ENCODE measurements around the gene GOLPH3L. TPM values are rescaled to one million over a fixed set of nuclear protein-coding genes. Genes with fewer than 3 reads are reported as not detected.
"Not testable (repeated sequence)": the region's sequence is repeated elsewhere in the genome, so short reads cannot be mapped to it uniquely, and the experiment has no call there.

GOLPH3L gene
- total RNA-seq, 4 donors from 2014 or later = 16.2 to 23.9 (median 21.6) TPM

GRCh38 chr1:150650193-150650592, 46.8 kb downstream of the GOLPH3L start:
- H3K4me1 ChIP-seq = peaks cover 0 to 16% (median 2%) of the 10 kb centered on the region in 4 donors
- no peak overlapping the region for H3K27ac ChIP-seq (replicated peaks in 1 of 4)
- H3K36me3 ChIP-seq = peaks cover 14 to 65% (median 40%) of the 10 kb centered on the region in 4 donors
- WGBS = 86% methylated on average over 1 of the region's 1 CpG
- H3K27me3 ChIP-seq = no peaks in the 10 kb centered on the region
- DNase-seq (ENCODE audit: extremely low spot score) = no peak
- intact Hi-C loops (cut with DNase I) = no loop called here
- H3K4me3 ChIP-seq = no peak overlapping the region
- H3K9me3 ChIP-seq = no peaks in the 10 kb centered on the region
- TF ChIP-seq EP300 (IDR thresholded peaks at IDR 0.05) (no peak), POLR2AphosphoS5 (IDR thresholded peaks at IDR 0.05) (no peak), POLR2A (IDR thresholded peaks at IDR 0.05; ENCODE audit: low read depth) (no peak)
- TF ChIP-seq, protein P1, sequence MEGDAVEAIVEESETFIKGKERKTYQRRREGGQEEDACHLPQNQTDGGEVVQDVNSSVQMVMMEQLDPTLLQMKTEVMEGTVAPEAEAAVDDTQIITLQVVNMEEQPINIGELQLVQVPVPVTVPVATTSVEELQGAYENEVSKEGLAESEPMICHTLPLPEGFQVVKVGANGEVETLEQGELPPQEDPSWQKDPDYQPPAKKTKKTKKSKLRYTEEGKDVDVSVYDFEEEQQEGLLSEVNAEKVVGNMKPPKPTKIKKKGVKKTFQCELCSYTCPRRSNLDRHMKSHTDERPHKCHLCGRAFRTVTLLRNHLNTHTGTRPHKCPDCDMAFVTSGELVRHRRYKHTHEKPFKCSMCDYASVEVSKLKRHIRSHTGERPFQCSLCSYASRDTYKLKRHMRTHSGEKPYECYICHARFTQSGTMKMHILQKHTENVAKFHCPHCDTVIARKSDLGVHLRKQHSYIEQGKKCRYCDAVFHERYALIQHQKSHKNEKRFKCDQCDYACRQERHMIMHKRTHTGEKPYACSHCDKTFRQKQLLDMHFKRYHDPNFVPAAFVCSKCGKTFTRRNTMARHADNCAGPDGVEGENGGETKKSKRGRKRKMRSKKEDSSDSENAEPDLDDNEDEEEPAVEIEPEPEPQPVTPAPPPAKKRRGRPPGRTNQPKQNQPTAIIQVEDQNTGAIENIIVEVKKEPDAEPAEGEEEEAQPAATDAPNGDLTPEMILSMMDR (IDR thresholded peaks at IDR 0.05) = no peak

- H3K27ac ChIP-seq (replicated peaks in 1 of 4) = no peak overlapping the region
- H3K27me3 ChIP-seq = no peaks in the 10 kb centered on the region
- H3K36me3 ChIP-seq = peaks cover 14 to 64% (median 39%) of the 10 kb centered on the region in 4 donors
- no peak for TF ChIP-seq EP300 (IDR thresholded peaks at IDR 0.05)
- TF ChIP-seq, protein P1 (IDR thresholded peaks at IDR 0.05) = no peak
- intact Hi-C loops (cut with DNase I) = no loop called here
- no peaks in the 10 kb centered on the region for H3K9me3 ChIP-seq
- DNase-seq (ENCODE audit: extremely low spot score) = no peak
- peaks cover 0 to 16% (median 2%) of the 10 kb centered on the region in 4 donors for H3K4me1 ChIP-seq
- no peak overlapping the region for H3K4me3 ChIP-seq
- WGBS = 98% methylated on average over 5 of the region's 5 CpGs
These were observed 47.4 kb downstream of the GOLPH3L start for GRCh38 chr1:150649441-150650075.

DNA sequence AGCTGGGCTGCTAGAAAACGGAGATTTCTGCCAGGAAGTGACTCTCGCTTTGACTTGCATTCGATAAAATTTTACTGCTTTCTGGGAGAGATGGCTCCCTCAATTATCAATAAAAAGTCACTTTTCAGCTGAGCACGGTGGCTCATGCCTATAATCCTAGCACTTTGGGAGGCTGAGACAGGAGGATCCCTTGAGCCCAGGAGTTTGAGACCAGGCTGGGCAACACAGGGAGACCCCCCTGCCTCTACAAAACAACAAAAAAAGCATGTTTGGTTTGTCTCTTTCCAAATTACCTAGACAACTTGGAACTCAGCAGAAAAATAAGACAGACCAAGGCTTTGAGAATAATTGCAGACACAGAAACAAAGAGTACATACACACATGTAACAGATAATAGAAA, 54.7 kb downstream of the GOLPH3L start:
- Histone ChIP-seq H3K27me3 (no peaks in the 10 kb centered on the region), H3K4me3 (no peak overlapping the region), H3K9me3 (no peaks in the 10 kb centered on the region), H3K36me3 (peaks cover 3 to 22% (median 13%) of the 10 kb centered on the region in 4 donors), H3K27ac (replicated peaks in 1 of 4) (no peak overlapping the region), H3K4me1 (no peaks in the 10 kb centered on the region)
- no peak for DNase-seq (ENCODE audit: extremely low spot score)
- intact Hi-C loops (cut with DNase I) = no loop called here
- TF ChIP-seq POLR2AphosphoS5 (IDR thresholded peaks at IDR 0.05) = no peak
- TF ChIP-seq EP300 (IDR thresholded peaks at IDR 0.05) = no peak
- TF ChIP-seq, protein P1 (IDR thresholded peaks at IDR 0.05) = no peak
- TF ChIP-seq POLR2A (IDR thresholded peaks at IDR 0.05; ENCODE audit: low read depth) = no peak
- WGBS = 80% methylated on average over 4 of the region's 4 CpGs

- peaks cover 0 to 15% (median 4%) of the 10 kb centered on the region in 4 donors for H3K36me3 ChIP-seq
- H3K27ac ChIP-seq (replicated peaks in 1 of 4); H3K4me1 ChIP-seq; intact Hi-C loops (cut with DNase I); H3K27me3 ChIP-seq; DNase-seq (ENCODE audit: extremely low spot score); H3K4me3 ChIP-seq; H3K9me3 ChIP-seq: not testable (repeated sequence)
- WGBS = 87% methylated on average over 9 of the region's 9 CpGs
These were observed 55.7 kb downstream of the GOLPH3L start for GRCh38 chr1:150641126-150641815.

DNA sequence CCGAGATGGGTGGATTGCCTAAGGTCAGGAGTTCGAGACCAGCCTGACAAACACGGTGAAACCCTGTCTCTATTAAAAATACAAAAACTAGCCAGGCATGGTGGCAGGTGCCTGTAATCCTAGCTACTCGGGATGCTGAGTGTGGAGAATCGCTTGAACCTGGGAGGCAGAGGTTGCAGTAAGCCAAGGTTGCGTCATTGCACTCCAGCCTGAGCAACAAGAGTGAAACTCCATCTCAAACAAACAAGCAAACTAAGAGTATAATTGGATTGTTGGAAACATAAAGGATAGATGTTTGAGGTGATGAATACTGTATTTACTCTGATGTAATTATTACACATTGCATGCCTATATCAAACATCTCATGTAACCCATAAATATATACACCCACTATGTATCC, 58.5 kb downstream of the GOLPH3L start:
- DNase-seq (ENCODE audit: extremely low spot score); H3K4me1 ChIP-seq; H3K27ac ChIP-seq (replicated peaks in 1 of 4); H3K27me3 ChIP-seq; H3K4me3 ChIP-seq; H3K36me3 ChIP-seq; H3K9me3 ChIP-seq; intact Hi-C loops (cut with DNase I): not testable (repeated sequence)
- 95% methylated on average over 6 of the region's 6 CpGs for WGBS

DNA sequence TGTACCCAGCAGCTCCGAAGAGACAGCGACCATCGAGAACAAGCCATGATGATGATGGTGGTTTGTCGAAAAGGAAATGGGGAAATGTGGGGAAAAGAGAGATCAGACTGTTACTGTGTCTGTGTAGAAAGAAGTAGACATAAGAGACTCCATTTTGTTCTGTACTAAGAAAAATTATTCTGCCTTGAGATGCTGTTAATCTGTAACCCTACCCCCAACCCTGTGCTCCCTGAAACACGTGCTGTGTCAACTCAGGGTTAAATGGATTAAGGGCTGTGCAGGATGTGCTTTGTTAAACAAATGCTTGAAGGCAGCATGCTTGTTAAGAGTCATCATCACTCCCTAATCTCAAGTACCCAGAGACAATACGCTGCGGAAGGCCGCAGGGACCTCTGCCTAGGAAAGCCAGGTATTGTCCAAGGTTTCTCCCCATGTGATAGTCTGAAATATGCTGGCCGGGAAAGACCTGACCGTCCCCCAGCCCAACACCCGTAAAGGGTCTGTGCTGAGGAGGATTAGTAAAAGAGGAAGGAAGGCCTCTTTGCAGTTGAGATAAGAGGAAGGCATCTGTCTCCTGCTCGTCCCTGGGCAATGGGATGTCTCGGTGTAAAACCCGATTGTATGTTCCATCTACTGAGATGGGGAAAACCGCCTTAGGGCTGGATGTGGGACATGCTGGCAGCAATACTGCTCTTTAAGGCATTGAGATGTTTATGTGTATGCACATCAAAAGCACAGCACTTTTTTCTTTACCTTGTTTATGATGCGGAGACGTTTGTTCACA, 61.9 kb downstream of the GOLPH3L start:
- H3K4me1 ChIP-seq = peaks cover 7 to 14% (median 9%) of the 10 kb centered on the region in 4 donors
- H3K36me3 ChIP-seq; DNase-seq (ENCODE audit: extremely low spot score); H3K27ac ChIP-seq (replicated peaks in 1 of 4); intact Hi-C loops (cut with DNase I); H3K9me3 ChIP-seq; H3K27me3 ChIP-seq; H3K4me3 ChIP-seq: not testable (repeated sequence)
- 72% methylated on average over 7 of the region's 17 CpGs for WGBS
